HG03521 (cell line): Measurements from ENCODE around the gene LRRC26.
"Not testable (repeated sequence)": the region's sequence is repeated elsewhere in the genome, so short reads cannot be mapped to it uniquely, and the experiment has no call there.

Experiments used
- ATAC-seq: cut with Tn5 transposase; IDR thresholded peaks from one replicate; pipeline ENCODE4 v1.9.1; 2021; ENCODE audit warnings: mild to moderate bottlenecking, moderate library complexity; ENCODE audit not compliant: unreplicated experiment

The LRRC26 gene

GRCh38 chr9:137121927-137122795 is 47.7 kb downstream of the LRRC26 start:
- ATAC-seq = not testable (repeated sequence)
